T-helper 17 cell (primary cell): ENCODE results near the gene SPOUT1. TPM values are rescaled to one million over a fixed set of nuclear protein-coding genes. Genes with fewer than 3 reads are reported as not detected.

ENCODE experiments used
- ATAC-seq: fragments of 150-1000 bp; cut with Tn5 transposase; 2 replicates; pipeline ENCODE4 v1.10.0; 2021; ENCODE audit warnings: mild to moderate bottlenecking, moderate library complexity
- DNase-seq, 3 donors: peaks; one replicate each; pipeline versions ENCODE4 v3.0.0 to v3.0.0-alpha.2; 2020 to 2021
- H3K9me3 ChIP-seq: one replicate; pipeline ENCODE4 v1.7.0; 2013; ENCODE audit warnings: low read length, mild to moderate bottlenecking; ENCODE audit not compliant: control insufficient read depth, poor library complexity, severe bottlenecking
- H3K27ac Mint-ChIP-seq: one replicate; pipeline ENCODE4 v1.8.0; 2022; ENCODE audit warnings: mild to moderate bottlenecking, moderate library complexity, mixed read lengths
- H3K27me3 Mint-ChIP-seq: one replicate; pipeline ENCODE4 v1.8.0; 2022; ENCODE audit warnings: mixed read lengths
- H3K36me3 Mint-ChIP-seq: one replicate; pipeline ENCODE4 v1.8.0; 2022; ENCODE audit warnings: low read depth, mixed read lengths
- H3K4me1 Mint-ChIP-seq: one replicate; pipeline ENCODE4 v1.8.0; 2022; ENCODE audit warnings: mild to moderate bottlenecking, mixed read lengths
- H3K4me3 Mint-ChIP-seq: one replicate; pipeline ENCODE4 v1.8.0; 2022; ENCODE audit warnings: mild to moderate bottlenecking, moderate library complexity, mixed read lengths
- total RNA-seq, 4 donors: library from RNA in 2 of 4; stranded (reverse) in 2 of 4; gene quantifications; one replicate each; pipeline ENCODE4 v1.2.3 and lab custom pipeline; 2022 to 2026

SPOUT1 gene
- total RNA-seq, 2 donors from 2014 or later = 33.7 to 48.1 TPM

DNA sequence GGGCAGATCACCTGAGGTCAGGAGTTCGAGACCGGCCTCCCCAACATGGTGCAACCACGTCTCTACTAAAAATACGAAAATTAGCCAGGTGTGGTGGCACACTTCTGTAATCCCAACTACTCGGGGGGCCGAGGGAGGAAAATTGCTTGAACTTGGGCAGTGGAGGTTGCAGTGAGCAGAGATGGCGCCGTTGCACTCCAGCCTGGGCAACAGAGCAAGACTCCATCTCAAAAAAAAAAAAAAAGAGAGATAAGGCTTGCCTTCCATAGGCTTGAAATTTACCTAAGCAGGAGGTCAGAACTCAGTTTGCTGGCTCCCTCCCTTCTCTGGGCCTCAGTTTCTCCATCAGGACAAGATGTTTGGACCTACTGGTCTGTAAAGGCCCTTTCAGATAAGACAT is 1.3 kb downstream of the SPOUT1 start:
- Mint-ChIP-seq H3K27me3 (no peaks in the 10 kb centered on the region), H3K36me3 (no peaks in the 10 kb centered on the region), H3K27ac (peak overlapping the region; percentile 94), H3K4me1 (peaks cover 14% of the 10 kb centered on the region), H3K4me3 (peak overlapping the region; percentile 98)
- ATAC-seq = no peak
- no peaks in the 10 kb centered on the region for H3K9me3 ChIP-seq
- DNase-seq = no peak

DNA sequence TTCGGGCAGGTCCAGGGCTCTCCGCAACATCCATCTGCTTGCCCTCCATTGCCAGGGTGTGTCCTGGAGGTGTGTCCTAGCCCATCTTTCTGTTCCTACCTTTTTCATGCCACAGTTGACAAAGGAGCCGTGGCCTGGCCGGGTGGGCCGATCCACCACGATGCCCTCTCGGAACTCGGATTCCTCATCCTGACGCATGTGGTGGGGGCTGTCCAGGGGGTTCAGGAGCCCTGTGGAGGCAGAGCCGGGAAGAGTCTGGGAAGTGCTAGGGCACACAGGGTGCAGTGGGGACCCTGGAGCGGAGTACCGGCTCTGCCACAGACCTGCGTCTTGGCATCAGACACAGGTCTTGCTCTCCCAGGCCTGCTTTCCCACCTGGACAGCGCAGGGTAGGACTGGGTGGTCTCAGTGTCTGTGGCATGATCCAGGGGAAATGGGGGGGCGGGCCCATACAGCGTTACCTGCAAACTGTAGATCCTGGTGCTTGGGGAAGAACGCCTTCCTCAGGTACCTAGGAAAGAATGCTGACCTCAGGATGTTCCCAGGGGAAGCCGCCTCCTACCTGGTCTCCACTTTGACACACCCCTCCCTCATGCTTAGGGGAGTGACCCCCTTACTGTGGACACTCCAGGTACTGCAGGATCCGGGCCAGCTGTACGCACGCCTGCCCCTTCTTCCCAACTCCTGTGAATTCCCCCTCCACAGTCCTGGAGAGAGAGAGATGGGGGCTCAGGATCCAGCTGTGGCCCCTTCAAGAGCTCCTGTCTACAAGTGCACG is 3.5 kb downstream of the SPOUT1 start:
- ATAC-seq = no peak
- no peaks in the 10 kb centered on the region for H3K36me3 Mint-ChIP-seq
- H3K27ac Mint-ChIP-seq = no peak overlapping the region
- H3K9me3 ChIP-seq = no peaks in the 10 kb centered on the region
- peaks cover 18% of the 10 kb centered on the region for H3K4me1 Mint-ChIP-seq
- no peak overlapping the region for H3K4me3 Mint-ChIP-seq
- no peak for DNase-seq
- H3K27me3 Mint-ChIP-seq = no peaks in the 10 kb centered on the region

DNA sequence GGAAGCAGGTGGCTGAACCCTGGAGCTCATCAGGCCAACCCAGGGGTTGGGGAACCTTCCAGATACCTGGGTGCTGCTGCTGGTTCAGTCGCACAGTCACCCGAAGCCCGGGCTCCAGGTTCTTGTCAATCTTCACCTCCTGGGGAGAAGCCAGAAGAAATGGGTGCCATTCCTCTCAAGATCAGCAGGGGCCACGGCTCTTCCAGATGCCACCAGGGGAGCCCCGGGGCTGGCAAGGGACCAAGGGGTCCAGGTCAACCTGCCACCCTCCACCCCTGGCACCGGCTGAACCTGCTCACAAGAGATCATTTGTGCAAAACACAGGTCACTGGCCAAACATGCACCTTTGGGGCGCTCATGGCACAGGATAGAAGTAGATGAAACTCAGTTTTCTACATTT is 4.7 kb downstream of the SPOUT1 start:
- Mint-ChIP-seq H3K4me3 (no peak overlapping the region), H3K36me3 (no peaks in the 10 kb centered on the region), H3K4me1 (peaks cover 17% of the 10 kb centered on the region), H3K27me3 (no peaks in the 10 kb centered on the region), H3K27ac (no peak overlapping the region)
- DNase-seq (no peak), ATAC-seq (no peak)
- H3K9me3 ChIP-seq = no peaks in the 10 kb centered on the region

DNA sequence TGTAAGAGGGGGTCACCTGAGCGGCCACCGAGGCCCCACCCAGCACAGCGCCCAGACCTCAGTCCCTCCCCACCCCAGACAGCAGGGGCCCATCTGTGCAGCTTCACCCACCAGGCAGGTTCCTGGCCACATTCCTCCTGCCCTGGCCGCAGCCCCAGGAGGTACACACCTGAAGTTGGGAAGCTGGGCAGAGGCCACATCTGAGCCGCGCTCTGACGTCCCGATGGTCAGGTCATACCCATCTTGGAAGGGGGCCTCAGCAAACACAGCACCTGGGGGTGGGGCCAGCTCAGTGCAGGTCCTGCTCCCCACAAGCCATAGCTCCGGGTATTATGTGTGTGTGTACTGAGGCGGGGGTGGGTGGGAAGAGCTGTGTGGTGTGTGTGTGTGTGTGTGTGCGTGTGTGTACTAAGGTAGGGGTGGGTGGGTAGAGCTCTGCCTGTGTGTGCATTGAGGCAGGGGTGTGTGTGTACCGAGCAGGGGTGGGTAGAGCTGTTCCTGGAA is 5.6 kb downstream of the SPOUT1 start:
- Mint-ChIP-seq H3K36me3 (no peaks in the 10 kb centered on the region), H3K4me3 (no peak overlapping the region), H3K27me3 (no peaks in the 10 kb centered on the region), H3K4me1 (peaks cover 17% of the 10 kb centered on the region), H3K27ac (no peak overlapping the region)
- DNase-seq (no peak), ATAC-seq (no peak)
- H3K9me3 ChIP-seq = no peaks in the 10 kb centered on the region

DNA sequence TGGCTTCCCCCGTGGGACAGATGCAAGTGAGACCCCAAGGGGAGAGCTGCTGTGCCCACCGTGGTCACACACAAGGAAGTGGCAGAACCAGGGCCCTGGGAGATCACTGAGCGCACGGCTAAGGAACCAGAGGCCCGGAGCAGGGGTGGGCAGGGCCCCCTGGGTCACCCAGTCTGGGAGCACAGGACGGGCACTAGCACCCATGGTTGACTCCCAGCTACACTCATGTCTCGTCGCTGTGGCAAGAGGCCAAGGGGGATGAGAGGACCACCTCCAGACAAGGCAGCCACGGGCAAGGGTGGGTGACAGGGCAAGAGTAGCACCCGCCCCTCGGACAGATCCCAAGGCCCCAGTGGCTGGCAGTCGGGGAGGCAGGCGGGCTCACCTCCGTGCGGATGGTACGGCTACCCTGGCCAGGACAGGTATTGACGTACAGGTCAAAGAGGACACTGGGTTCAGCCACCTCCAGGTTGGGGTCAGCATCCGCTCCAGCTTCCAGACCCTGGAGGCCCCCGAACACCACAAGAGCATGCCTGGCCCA is 6.2 kb downstream of the SPOUT1 start:
- Mint-ChIP-seq H3K36me3 (no peaks in the 10 kb centered on the region), H3K27me3 (no peaks in the 10 kb centered on the region), H3K4me1 (peaks cover 13% of the 10 kb centered on the region), H3K27ac (no peak overlapping the region), H3K4me3 (no peak overlapping the region)
- ATAC-seq (no peak), DNase-seq (no peak)
- no peaks in the 10 kb centered on the region for H3K9me3 ChIP-seq

DNA sequence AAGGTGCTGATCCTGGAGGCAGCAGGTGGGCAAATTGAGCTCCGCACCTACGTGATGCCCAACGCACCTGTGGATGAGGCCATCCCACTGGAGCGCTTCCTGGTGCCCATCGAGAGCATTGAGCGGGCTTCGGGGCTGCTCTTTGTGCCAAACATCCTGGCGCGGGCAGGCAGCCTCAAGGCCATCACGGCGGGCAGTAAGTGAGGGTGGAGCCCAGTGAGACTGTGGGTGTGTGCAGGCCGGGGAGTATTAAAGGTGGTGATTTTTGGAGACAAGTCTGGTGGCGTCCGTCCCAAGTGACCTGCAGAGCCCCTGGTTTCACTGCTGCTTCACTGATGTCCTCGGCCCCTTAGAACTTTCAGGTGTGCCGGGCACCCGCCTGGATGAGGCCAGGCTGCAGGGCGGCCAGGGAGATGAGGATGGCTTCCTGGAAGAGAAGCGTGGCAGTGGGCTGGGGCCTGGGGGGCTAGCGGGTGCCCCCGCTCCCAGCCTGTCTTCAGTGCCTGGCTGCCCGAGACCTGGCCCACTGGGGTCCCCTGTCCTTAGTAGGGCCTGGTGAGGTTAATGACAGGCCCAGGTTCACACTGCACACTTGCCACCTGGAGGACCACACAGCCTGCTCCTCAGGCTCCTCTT is 7.1 kb downstream of the SPOUT1 start:
- H3K27ac Mint-ChIP-seq = no peak overlapping the region

DNA sequence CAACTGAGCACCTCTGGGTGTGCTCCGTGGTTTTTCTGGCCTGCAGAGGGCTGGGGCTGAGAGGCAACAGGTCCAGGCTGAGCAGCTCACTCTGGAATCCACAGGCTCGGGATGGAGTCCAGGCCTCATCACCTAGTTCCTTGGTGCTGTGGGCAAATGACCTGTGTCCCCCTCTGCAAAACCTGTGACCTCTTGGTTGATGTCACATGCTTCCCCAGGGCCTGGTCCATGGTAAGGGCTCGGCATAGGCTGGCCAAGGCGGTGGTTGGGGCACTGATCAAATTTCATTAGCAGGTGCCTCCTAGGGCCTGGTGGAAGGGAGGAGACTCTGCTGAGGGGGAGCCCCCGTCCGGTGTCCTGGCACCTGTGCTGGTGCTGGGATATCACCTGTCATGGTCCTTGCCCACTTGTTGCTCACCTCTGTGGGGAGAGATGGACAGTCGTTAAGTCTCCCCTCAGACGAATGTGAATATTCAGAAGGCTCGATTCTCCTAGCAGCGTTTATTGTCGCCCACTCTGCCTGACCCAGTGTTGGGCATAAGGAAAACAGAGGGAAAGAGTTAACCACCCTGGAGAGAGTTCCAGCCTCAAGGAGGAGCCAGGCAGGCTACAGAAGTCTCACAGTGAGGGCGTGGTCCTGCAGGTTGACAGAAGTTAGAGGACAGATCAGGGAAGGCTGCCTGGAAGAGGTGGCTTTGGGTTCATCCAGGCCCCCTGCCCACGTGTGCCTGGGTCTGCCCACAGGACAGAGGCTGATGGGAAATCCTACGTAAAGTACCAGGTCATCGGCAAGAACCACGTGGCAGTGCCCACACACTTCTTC is 7.8 kb downstream of the SPOUT1 start:
- Mint-ChIP-seq H3K36me3 (no peaks in the 10 kb centered on the region), H3K27me3 (no peaks in the 10 kb centered on the region), H3K4me3 (no peak overlapping the region), H3K27ac (peak overlapping the region; percentile 54), H3K4me1 (peaks cover 13% of the 10 kb centered on the region)
- no peak for DNase-seq
- ATAC-seq = no peak
- H3K9me3 ChIP-seq = no peaks in the 10 kb centered on the region

More for the DNA sequence above, 7.1 kb downstream of the SPOUT1 start:
- Mint-ChIP-seq H3K36me3 (no peaks in the 10 kb centered on the region), H3K4me3 (no peak overlapping the region), H3K27me3 (no peaks in the 10 kb centered on the region), H3K4me1 (peaks cover 13% of the 10 kb centered on the region)
- DNase-seq (no peak), ATAC-seq (no peak)
- H3K9me3 ChIP-seq = no peaks in the 10 kb centered on the region

DNA sequence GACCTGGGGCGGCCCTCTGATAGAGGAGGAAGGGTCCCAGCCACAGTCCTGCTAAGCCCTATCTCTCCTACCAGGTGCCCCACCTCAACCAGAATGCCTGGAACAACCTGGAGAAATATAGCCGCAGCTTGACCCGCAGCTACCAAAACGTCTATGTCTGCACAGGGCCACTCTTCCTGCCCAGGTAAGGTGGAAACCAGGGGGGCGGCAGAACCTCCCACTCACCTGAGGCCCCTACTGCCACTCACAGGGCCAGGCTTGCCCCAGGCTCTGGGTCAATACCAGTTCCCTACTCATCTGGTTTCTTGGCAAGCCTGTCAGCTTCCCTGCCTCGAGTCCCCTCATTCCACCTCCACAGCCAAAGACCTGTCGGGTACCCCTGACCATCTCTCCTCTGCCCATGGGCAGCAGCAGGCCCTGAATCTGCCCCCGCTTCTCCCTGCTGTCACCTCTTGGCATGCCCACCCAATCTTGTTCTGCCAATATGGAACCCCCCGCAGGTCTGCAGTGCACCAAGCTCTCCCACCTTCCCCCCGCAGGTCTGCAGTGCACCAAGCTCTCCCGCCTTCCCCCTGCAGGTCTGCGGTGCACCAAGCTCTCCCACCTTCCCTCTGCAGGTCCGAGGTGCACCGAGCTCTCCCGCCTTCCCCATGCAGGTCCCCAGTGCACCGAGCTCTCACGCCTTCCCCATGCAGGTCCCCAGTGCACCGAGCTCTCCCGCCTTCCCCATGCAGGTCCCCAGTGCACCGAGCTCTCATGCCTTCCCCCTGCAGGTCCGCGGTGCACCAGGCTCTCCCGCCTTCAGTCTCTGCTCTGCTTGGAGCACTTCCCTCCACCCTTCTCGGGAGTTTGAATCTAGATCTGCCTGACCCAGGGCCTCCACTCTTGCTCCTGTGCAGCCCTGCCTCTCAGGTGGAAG is 8.7 kb downstream of the SPOUT1 start:
- Mint-ChIP-seq H3K36me3 (no peaks in the 10 kb centered on the region), H3K4me1 (peaks cover 13% of the 10 kb centered on the region), H3K27me3 (no peaks in the 10 kb centered on the region), H3K4me3 (peak overlapping the region; percentile 57), H3K27ac (peak overlapping the region; percentile 54)
- DNase-seq (no peak), ATAC-seq (no peak)
- no peaks in the 10 kb centered on the region for H3K9me3 ChIP-seq

DNA sequence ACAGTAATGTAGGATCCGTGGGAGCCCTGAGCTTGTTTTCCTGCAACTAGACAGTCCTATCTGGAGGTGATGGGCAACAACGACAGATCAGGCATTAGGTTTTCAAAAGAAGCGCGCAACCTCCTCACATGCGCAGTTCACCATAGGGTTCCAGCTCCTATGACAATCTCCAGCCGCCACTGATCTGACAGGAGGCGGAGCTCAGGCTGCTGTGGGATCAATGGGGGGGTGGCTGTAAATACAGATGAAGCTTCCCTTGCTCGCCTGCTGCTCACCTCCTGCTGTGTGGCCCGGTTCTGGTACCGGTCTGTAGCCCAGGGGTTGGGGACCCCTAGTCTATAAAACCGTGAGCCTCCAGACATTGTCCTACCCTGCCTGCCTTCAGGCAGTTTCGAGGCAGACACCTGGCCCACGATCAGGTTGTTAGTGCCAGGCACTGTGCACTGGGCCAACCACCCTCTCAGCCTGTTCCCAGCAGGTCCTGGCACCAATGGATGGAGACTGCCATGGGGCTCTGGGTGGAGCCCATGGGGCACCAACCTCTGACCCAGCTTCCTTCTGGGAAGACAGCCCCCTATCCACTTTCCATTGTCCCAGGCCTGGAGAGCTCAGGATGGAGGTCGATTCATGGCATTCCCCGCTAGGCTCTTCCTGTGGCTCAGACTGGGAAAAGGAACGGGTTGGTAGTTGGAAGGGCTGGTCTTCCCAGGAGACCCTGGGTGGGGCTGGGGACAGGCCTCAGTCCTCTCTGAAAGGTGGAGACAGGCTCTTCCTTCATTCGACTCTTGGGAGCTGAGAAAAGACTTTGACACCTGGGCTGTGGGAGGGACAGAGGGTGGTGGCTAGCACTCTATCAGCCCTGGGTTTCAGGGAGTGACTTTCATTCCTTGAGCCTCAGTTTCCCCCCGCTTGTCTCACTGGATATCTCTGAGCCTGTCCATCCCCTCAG is 9.6 kb downstream of the SPOUT1 start:
- Mint-ChIP-seq H3K4me1 (peaks cover 13% of the 10 kb centered on the region), H3K27me3 (no peaks in the 10 kb centered on the region), H3K27ac (peak overlapping the region; percentile 54), H3K4me3 (peak overlapping the region; percentile 80), H3K36me3 (no peaks in the 10 kb centered on the region)
- H3K9me3 ChIP-seq = no peaks in the 10 kb centered on the region
- DNase-seq (no peak), ATAC-seq (no peak)

DNA sequence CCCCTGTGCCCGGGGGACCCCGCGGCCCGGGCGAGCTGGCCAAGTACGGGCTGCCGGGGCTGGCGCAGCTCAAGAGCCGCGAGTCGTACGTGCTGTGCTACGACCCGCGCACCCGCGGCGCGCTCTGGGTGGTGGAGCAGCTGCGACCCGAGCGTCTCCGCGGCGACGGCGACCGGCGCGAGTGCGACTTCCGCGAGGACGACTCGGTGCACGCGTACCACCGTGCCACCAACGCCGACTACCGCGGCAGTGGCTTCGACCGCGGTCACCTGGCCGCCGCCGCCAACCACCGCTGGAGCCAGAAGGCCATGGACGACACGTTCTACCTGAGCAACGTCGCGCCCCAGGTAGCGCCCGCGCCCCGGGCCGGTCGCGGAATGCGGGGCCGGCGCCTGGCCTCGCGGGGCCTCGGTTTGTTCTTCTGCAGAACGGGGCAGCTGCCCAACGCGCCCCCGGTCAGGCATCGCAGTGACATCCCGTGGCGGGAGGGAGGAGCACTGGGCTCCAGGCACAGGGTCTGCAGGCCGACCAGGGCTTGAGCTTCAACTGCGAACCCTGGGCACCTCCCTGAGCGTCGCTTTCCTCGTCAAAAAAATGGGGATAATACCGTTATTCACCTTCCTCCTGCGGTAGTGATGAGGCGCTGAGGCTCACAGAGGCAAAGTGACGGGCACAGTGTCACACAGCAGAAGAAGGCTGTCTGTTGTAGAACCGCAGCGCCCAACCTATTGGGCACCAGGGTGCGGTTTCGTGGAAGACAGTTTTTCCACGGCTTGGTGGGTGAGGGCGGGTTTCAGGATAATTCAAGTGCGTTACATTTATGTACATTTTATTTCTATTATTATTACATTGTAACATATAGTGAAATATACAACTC is 10.5 kb downstream of the SPOUT1 start:
- H3K9me3 ChIP-seq = no peaks in the 10 kb centered on the region
- Mint-ChIP-seq H3K27me3 (no peaks in the 10 kb centered on the region), H3K36me3 (no peaks in the 10 kb centered on the region), H3K27ac (no peak overlapping the region), H3K4me3 (peak overlapping the region; percentile 80), H3K4me1 (peaks cover 13% of the 10 kb centered on the region)
- ATAC-seq = peak; percentile 46
- peak; percentile 16 to 33 (median 27) for DNase-seq
